Psoas muscle (tissue), 8 donors: Measurements from ENCODE around the gene TAT. TPM values are rescaled to one million over a fixed set of nuclear protein-coding genes. Genes with fewer than 3 reads are reported as not detected.
"Not testable (repeated sequence)": the region's sequence is repeated elsewhere in the genome, so short reads cannot be mapped to it uniquely, and the experiment has no call there.

Experiments used
- ATAC-seq, 4 donors: fragments of 200-7000 bp; cut with Tn5 transposase; one replicate each; pipeline ENCODE4 v1.9.1; 2020; ENCODE audit warnings: moderate library complexity in 3 of 4, mild to moderate bottlenecking in 2 of 4
- DNase-seq, 2 donors: peaks; one replicate each; pipeline ENCODE4 v3.0.0-alpha.2; 2020
- H3K27ac ChIP-seq: fragments of 200-600 bp; one replicate; pipeline ENCODE4 v1.8.0; 2022
- H3K27me3 ChIP-seq, 3 donors: fragments of 200-600 bp in 1 of 3; one replicate each; pipeline versions ENCODE4 v1.6.1 to v1.8.0; 2013 to 2022; ENCODE audit warnings: low read length in 2 of 3, mild to moderate bottlenecking in 2 of 3, moderate library complexity in 1 of 3; ENCODE audit not compliant: insufficient read depth in 3 of 3
- H3K36me3 ChIP-seq, 2 donors: fragments of 200-600 bp in 1 of 2; one replicate each; pipeline versions ENCODE4 v1.6.1 to v1.8.0; 2013 to 2022; ENCODE audit warnings: low read depth in 1 of 2, mild to moderate bottlenecking in 1 of 2, moderate library complexity in 1 of 2; ENCODE audit not compliant: insufficient read depth in 1 of 2
- H3K4me1 ChIP-seq: fragments of 200-600 bp; one replicate; pipeline ENCODE4 v1.8.0; 2022
- H3K4me3 ChIP-seq: fragments of 200-600 bp; one replicate; pipeline ENCODE4 v1.8.0; 2022; ENCODE audit warnings: mild to moderate bottlenecking
- H3K9me3 ChIP-seq: fragments of 200-600 bp; one replicate; pipeline ENCODE4 v1.8.0; 2022
- WGBS, 3 donors: extraction: QIAGEN DNeasy Blood & Tissue Kit; methylation state at CpG; one replicate each; pipeline versions ENCODE4 v1.1.6 to v1.1.7; 2013; 5-methylcytosine and 5-hydroxymethylcytosine counted together
- intact Hi-C, 2 donors: fragments of 100-400 bp; cut with DNase I; formaldehyde crosslinking; loops; one replicate each; pipeline versions ENCODE4 v1.11.0 to v1.14.2; 2022
- polyA plus RNA-seq, 3 donors: library from polyadenylated mRNA; stranded (reverse); fragments of 200-250 nt; gene quantifications; one replicate each; pipeline ENCODE4 v1.2.3, GENCODE V29; 2013
- total RNA-seq, 4 donors: library from RNA; stranded (reverse); fragmentation: NEBNext Ultra II Directional in 2 of 4; extraction: Animal tissue kit (Norgen Biotek cat#: 25700) in 2 of 4; gene quantifications; one replicate each; pipeline versions ENCODE4 v1.2.1 to v1.2.4, GENCODE V29; 2021 to 2023
- TF ChIP-seq, protein P1 (sequence below): fragments of 200-600 bp; IDR thresholded peaks from one replicate; pipeline ENCODE4 v1.8.0; 2022; ENCODE audit warnings: antibody characterized with exemption
- donor health status: healthy with polysubstance abuse.
- donor health status: DM: no; HTN: no; CAD: no; lungs with moderate emphysema.
- donor health status: Bipolar disorder and iron deficiency.
- donor health status: healthy.
- donor health status: DM: yes; HTN: yes; CAD: no.
- donor health status: DM: no; HTN: no; CAD: no.
- donor health status: DM: no; HTN: no; CAD: no.
- donor health status: DM: yes; HTN: yes; CAD: no.

TAT gene
- total and polyA plus RNA-seq, 7 donors = 0.17 to 0.26 TPM; not detected in 5

- H3K27ac ChIP-seq = no peak overlapping the region
- H3K4me1 ChIP-seq = no peaks in the 10 kb centered on the region
- intact Hi-C loops = no loop called here
- H3K27me3 ChIP-seq = peaks cover 0 to 13% (median 2%) of the 10 kb centered on the region in 3 donors
- TF ChIP-seq, protein P1, sequence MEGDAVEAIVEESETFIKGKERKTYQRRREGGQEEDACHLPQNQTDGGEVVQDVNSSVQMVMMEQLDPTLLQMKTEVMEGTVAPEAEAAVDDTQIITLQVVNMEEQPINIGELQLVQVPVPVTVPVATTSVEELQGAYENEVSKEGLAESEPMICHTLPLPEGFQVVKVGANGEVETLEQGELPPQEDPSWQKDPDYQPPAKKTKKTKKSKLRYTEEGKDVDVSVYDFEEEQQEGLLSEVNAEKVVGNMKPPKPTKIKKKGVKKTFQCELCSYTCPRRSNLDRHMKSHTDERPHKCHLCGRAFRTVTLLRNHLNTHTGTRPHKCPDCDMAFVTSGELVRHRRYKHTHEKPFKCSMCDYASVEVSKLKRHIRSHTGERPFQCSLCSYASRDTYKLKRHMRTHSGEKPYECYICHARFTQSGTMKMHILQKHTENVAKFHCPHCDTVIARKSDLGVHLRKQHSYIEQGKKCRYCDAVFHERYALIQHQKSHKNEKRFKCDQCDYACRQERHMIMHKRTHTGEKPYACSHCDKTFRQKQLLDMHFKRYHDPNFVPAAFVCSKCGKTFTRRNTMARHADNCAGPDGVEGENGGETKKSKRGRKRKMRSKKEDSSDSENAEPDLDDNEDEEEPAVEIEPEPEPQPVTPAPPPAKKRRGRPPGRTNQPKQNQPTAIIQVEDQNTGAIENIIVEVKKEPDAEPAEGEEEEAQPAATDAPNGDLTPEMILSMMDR = no peak
- 48 to 55% (median 49%) methylated on average over 2 of the region's 2 CpGs for WGBS, 3 donors
- no peaks in the 10 kb centered on the region for H3K9me3 ChIP-seq
- H3K4me3 ChIP-seq = no peak overlapping the region
- no peaks in the 10 kb centered on the region for H3K36me3 ChIP-seq
- ATAC-seq = no peak
- DNase-seq = no peak
Observed at GRCh38 chr16:71609066-71609465, 32.2 kb upstream of the TAT start.

DNA sequence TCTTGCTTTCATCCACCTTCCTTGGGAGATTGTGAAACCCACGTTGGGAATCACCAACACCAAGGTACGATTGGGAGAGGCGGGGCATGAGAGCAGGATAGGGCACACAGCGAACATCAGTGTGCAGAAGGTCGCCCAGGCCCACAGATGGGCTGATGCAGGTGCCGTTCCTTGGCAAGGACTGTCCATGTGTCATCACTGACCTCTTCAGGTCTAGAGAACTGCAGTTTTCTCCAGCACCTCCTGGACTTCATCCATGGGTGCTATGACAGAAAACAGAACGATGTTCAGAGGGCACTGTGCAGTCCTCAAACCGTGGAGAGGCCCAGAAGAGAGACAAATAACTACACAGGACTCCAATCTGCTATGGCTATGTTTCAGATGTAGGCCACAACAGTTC is 23.9 kb upstream of the TAT start:
- no peak for DNase-seq
- TF ChIP-seq, protein P1 = no peak
- no peak overlapping the region for H3K4me3 ChIP-seq
- intact Hi-C loops = no loop called here
- 70 to 80% (median 78%) methylated on average over 8 of the region's 8 CpGs for WGBS, 3 donors
- H3K9me3 ChIP-seq = no peaks in the 10 kb centered on the region
- H3K27me3 ChIP-seq = no peaks in the 10 kb centered on the region
- no peak overlapping the region for H3K27ac ChIP-seq
- ATAC-seq = no peak
- H3K4me1 ChIP-seq = no peaks in the 10 kb centered on the region
- H3K36me3 ChIP-seq = no peaks in the 10 kb centered on the region

- H3K36me3 ChIP-seq, intact Hi-C loops, H3K4me3 ChIP-seq, H3K27me3 ChIP-seq, H3K27ac ChIP-seq, H3K4me1 ChIP-seq, ATAC-seq, DNase-seq, H3K9me3 ChIP-seq: not testable (repeated sequence)
- 44 to 55% (median 55%) methylated on average over 2 of the region's 2 CpGs for WGBS, 3 donors
Observed at GRCh38 chr16:71598426-71598825, 21.5 kb upstream of the TAT start.

GRCh38 chr16:71595340-71595826 is 18.5 kb upstream of the TAT start:
- H3K9me3 ChIP-seq, intact Hi-C loops, ATAC-seq, H3K27me3 ChIP-seq, H3K36me3 ChIP-seq, H3K4me1 ChIP-seq, DNase-seq, H3K4me3 ChIP-seq, H3K27ac ChIP-seq: not testable (repeated sequence)
- WGBS, 3 donors = 81 to 92% (median 84%) methylated on average over 5 to 7 of the region's 7 CpGs

DNA sequence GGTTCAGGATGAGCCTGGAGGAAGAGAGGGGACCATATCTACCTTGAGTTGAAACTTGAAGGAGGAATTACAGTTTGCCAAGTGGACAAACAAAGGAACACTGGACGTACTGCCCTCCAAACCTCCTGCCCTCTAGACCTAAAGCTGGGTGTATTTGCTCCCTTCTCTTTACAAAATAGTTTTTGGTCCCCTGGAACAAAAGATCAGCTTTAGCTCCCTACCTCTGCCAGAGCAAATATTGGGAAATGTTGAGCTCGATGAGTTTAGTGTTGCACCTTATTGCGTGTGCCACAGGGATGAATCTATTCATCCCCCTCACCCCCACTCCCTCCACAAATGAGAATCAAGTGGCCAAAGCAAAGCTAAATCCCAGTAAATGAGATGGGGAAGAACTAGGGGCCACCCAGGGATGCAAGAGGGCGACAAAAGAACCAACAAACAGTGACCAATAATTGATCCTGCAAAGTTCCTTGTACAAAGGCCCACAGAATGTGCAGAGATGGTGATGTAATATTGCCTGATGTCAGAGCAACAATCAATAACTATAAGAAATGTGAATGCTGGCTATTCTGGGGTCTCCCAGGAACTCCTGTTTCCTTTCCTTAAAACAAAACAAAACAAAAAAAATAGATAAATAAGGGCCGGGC is 17.2 kb upstream of the TAT start:
- peaks cover 0 to 7% (median 0%) of the 10 kb centered on the region in 3 donors for H3K27me3 ChIP-seq
- no peak for DNase-seq
- WGBS, 3 donors = 78 to 81% (median 78%) methylated on average over 5 of the region's 5 CpGs
- TF ChIP-seq, protein P1 = no peak
- H3K27ac ChIP-seq = no peak overlapping the region
- ATAC-seq = no peak
- no peak overlapping the region for H3K4me3 ChIP-seq
- intact Hi-C loops = no loop called here
- no peaks in the 10 kb centered on the region for H3K9me3 ChIP-seq
- no peaks in the 10 kb centered on the region for H3K36me3 ChIP-seq
- H3K4me1 ChIP-seq = no peaks in the 10 kb centered on the region
